KBM-7 (cell line): Measurements from ENCODE around the gene GH1.

Experiments
- DNase-seq: peaks from one replicate; pipeline ENCODE4 v3.0.0-alpha.2; 2015
- in situ Hi-C: fragments of 300-500 bp; cut with MboI; formaldehyde crosslinking; loops from 2 replicates; pipeline ENCODE4 v1.14.3; 2020; ENCODE audit warnings: low sequenced_read_pairs, low pct_unique_long_range_greater_than_20kb, mixed read lengths

The GH1 gene

DNA sequence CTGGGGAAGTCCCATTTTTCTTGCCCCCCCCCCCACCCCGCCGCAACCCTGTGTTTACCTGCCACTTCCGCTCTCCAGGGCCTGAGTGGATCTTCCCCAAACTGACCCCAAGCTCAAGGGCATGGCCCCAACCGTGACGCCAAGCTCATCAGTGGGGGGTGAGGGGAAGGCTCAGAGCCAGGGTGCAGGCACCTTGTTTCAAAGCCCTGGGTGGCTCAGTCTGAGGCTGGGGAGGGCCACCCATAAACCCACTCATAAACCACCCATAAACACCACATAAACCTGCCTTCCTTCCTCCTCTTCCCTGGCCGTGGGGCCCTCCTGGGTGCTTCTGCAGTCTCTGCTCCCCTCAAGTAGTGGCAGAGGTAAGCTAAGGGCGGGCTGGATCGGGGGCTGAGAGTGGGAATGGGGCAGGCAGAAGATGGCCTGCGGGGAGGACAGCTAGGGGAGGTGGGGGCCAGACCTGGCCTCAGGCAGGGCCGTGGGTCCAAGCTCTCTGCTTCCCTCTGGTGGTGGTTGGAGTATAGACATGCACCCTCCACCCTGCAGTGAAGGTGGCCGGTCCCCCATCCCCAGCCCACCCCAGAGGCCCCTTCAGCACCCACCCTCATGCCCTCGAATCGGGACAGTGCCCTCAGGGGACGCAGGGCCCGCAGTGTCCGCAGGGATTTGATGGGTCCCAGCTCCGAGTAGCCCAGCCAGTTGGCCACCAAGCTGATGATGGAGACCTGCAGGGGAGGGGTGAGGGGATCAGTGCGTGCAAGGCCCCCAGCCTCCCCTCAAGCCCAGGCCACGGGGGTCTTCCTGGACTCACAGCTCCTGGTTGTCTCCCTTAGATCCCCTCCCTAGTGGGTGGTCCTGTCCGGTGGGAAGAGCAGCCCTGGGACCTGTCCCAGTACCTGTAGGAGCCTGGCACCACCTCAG, 28.1 kb upstream of the GH1 start:
- in situ Hi-C loops: no loop called here
- DNase-seq: peak; percentile 56

DNA sequence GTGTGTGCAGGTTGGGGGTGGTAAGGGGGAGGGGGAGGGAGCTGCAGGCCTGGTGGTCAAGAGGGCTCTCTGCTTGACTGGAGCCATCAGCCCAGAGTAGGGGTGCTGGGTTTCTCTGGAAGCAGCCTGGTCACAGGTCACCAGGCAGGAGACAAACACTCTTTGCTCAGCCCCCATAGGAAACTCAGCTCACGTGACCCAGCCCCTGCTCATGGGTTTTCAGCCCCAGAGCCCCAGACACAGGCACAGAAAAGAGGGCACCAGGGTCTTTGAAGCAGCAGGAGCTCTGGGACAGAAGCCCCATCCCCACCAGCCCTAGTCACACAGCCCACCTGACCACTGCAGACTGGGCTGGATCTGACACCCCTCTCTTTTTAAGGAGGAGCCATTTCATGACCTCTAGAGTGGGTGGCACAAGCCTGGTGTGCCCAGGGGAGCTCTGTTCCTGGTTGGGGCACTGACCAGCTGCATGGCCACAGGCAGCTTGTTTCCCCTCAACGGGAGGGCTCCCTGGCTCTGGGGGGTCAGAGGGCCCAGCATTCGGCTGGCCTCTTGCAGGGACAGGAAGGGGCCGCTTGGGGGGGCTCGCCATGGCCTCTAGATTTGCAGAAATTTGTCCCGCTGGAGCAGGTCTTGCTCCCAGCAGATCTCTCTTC, 27.3 kb upstream of the GH1 start:
- in situ Hi-C loops: no loop called here
- DNase-seq: no peak

DNA sequence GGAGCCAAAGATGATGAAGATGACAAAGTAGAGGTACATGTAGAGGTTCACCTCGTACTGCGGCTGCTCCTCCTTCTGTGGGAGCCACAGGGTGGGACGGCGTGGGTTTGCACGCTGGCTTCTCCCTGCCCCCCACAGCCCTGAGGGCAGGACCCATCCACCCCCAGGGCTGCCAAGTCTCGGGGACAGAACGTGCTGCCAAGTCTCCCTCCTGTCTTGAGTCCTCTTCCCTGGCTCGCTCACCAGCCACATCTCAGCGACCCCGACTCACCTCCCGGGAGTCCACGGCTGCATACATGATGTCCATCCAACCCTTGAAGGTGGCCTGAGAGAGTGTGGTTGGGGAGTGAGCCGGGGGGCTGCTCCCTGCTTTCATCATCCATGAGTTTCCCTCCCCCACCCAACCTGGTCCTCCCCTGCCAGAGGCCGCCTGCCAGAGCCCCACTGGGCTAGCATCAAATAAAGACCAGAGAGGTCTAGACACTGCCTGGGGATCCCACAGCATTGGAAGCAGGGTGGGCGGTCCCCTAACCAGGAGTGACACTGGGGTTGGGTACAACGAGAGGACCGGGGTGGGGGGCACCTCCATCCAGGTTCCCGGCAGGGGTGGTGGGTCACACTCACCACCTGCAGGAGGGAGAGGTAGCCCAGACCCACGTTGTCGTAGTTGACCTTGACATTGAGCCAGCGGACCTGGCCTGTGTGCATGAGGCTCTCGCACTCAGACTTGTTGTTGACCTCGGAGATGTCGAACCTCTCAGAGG, 26.3 kb upstream of the GH1 start:
- in situ Hi-C loops: no loop called here

DNA sequence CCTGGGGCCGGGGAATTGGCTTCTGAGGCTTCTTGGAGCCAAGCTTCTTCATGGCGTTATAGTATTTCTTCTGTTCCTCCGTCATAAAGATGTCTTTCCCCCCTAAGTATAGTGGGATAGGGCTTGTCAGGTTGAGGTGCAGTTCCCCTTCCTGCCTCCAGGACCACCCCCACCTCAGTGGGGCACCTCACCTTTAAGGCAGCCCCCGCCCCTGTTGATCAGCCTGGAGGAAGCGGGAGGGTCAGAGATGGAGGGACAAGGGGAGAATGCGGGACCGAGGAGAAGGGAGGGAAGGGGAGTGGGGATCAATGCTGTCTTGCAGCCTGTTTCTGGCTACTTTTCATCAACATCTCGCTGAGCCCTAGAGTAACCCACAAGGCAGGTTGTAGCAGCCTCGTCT, 25.1 kb upstream of the GH1 start:
- DNase-seq: no peak
- in situ Hi-C loops: no loop called here

More for the DNA sequence above, 26.3 kb upstream of the GH1 start:
- no peak for DNase-seq

DNA sequence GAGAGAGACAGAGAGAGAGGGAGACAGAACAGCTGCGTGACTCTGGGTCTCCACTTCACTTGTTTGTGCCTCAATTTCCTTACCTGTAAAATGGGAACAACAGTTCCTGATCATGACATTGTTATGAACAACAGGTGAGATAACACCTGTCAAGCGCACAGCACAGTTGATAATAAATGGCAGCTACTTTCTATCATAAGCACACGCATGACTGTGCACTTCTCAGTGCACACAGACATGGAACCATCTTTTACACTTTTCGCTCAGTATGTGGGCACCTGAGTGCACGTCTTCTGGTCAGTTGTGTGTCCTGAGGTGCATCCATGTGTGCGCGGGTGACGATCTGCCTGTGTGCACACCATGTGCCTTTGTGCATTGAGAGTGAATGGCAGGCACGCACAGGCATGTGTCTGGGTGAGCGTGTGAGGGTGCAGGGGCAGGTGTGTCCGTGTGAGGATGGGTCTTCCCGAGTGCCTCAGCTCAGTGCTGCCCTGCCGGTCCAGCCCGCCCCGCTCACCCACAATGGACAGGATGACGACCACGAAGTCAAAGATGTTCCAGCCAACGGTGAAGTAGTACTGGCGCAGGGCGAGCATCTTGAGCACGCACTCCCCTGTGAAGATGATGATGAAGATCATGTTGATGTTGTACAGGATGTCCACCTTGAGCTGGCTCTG, 23.8 kb upstream of the GH1 start:
- no peak for DNase-seq
- in situ Hi-C loops: no loop called here

DNA sequence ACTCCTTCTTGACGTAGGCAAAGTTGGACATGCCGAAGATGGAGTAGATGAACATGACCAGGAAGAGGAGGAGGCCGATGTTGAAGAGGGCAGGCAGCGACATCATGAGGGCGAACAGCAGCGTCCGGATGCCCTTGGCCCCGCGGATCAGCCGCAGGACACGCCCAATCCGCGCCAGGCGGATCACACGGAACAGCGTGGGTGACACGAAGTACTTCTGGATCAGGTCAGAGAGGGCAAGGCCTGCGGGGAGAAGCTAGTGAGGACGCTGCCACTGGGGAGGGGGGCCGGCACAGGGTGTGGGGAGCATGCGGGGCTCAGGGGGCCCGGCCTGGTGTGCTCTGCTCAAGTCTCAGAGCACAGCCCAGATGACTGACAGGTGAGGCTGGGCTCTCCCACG, 23.1 kb upstream of the GH1 start:
- in situ Hi-C loops: no loop called here
- no peak for DNase-seq

DNA sequence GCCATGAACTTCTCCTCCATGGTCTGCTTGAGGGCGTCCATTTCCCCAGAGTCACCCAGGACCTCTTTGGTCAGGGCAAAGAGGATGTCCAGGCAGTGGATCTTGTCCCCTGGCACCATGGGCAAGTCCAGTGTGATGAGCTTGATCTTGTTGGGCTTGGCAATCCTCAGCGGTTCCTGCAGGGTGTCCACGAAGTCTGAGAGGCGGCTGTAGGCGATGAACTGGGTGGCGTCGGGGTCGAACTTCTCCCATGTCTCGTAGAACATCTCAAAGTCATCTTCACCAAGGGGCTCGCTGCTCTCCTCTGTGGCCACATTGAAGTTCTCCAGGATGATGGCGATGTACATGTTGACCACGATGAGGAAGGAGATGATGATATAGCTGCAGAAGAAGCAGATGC, 22.5 kb upstream of the GH1 start:
- no peak for DNase-seq
- in situ Hi-C loops: no loop called here

DNA sequence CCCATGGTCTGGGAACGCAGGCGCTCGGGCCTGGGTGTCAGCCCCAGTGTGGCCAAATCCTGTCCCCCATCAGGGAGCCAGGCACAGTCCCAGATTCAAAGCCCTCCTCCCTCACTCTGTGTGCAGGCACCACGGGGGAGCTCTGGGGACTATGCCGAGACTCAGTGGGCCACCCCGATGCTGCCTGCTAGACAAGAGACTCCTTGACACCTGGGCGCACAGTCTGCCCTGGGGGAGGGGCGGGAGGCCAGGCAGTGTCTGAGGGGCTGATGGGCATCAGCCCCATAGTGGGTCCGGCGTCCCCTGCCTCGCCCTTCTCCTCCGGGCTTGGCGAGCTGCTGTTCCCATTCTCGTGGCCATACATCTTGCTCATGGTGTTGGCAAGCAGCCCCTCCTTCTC, 21.9 kb upstream of the GH1 start:
- in situ Hi-C loops: no loop called here
- DNase-seq: no peak

DNA sequence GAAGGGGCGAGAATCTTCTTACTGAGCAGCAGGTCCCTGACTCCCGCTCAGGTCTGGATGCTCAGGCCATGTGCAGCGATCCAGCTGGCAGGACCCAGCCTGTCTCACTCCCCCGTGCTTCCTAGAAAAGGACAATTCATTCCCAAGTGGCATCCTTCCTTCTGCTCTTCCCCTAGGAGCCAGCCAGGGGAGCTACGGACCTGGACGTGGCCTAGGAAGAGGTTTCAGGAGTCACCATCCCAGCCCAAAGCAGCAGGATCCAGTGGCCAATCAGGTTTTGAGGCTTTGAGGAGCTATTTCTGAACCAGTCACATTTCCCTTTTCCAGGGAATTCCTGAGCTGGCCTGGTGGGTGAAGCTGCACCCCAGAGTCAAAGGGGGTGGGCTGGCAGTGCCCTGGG, 21.2 kb upstream of the GH1 start:
- in situ Hi-C loops: no loop called here
- no peak for DNase-seq

DNA sequence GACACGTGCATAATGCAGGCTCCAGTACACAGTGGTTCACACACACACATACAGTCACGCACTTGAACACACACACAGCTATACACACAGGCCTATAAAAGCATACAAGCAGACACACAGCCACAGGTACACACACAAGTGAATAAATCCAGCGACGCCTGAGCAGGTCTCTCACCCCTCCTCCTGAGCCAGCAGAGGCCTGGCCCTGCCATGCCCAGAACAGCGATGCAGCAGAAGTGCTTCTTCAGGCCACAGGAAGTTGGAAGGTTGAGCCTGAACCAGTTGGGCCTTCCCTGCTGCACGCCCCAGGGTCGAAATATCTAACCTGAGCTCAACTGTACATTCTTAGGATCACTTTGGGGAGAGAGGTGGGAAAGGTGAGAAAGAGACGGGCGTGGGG, 20.8 kb upstream of the GH1 start:
- no peak for DNase-seq
- in situ Hi-C loops: no loop called here

DNA sequence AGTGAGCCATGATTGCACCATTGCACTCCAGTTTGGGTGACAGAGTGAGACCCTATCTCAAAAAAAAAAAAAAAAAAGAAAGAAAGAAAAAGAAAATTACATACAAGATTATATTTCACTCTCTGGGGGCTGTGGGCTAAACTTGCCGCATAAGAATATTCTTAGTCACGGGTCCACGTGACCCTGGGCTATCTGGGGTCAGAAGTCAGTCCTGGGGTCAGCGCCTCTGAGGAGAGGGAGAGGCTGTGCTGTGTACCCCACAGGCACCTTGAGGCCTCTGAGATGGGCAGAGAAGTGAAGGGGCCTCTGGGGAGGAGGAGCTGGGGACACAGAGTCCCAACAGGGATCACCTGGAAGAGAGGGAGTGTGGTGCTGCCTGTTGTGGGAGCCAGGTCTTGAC, 19.3 kb upstream of the GH1 start:
- DNase-seq: no peak

DNA sequence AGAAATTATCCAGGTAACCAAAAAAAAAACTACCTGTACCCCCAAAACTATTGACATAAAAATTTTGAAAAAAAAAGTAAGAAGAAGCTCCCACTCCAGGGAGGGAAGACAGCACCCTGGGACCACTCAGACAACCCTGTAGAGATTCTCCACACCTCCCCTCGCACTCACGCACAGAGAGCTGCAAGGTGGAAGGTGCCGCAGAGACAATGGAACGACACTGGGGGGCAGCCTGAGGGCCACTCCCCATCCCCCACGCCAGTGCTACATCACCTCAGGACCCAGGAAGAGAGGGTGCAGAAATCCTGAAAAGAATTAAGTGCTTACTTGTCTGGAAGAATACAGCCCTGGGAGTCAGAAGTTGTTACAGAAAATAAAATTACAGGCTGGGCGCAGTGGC, 18.7 kb upstream of the GH1 start:
- in situ Hi-C loops: no loop called here
- no peak for DNase-seq

More for the DNA sequence above, 19.3 kb upstream of the GH1 start:
- in situ Hi-C loops: no loop called here

DNA sequence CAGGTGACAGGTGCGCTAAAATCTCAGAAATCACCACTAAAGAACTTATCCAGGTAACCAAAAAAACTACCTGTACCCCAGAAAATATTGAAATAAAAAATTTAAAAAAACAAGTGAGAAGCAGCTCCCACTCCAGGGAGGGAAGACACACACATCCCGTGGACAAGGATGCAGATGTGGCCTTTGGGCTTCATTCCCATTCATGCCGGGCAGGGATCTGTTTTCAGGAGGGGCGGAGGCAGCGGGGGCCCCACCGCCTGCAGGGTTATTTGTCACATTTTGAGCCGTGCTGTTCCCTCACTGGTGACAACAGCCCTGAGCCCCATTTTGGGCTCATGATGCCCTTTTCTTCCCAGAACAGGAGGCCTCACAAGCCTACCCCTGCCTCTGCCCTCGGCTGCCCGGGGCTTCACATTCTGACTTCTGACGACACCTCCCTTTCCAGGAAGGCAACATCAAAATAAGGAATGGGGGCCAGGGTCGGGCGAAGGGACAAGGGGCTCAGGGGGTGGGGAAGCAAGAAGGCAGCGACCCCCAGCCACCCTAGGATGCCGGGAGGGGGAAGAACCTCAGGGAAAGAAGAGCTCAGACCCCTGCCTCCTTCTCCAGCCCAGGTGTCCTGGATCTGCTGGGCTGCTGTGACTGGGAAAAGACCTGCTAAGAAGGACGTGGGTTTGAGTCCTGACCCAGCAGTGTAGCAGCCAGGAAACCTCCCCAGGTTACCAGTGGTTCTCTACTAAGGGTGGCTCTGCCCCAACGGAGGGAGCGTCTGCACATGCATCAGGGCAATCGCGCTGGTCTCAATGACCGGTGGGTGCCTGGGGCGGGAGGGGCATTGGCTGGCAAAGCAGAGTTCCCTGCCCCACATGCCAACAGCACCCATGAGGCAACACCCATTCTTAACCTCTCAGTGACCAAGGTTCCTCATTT, 15.8 kb upstream of the GH1 start:
- in situ Hi-C loops: no loop called here

DNA sequence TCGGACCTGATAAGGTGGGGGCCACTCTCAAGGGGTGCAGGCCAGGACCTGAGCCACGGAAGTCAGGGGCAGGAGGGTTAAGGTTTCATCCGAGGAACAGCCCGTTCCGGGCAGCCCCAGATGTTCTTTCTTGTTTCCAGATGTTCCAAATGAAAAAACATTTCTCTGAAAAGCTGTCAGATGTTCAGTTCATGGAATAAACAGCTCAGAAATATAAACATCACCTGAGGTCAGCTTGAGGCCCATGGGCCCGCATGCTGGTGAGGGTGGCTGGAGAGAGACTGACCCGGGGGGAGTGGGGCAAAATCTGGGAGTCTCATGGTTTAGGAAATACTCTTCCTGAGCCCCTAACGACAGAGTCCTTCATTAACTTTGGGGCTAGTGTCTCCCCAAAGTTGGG, 15.0 kb upstream of the GH1 start:
- no peak for DNase-seq
- in situ Hi-C loops: no loop called here

More for the DNA sequence above, 15.8 kb upstream of the GH1 start:
- DNase-seq: no peak

DNA sequence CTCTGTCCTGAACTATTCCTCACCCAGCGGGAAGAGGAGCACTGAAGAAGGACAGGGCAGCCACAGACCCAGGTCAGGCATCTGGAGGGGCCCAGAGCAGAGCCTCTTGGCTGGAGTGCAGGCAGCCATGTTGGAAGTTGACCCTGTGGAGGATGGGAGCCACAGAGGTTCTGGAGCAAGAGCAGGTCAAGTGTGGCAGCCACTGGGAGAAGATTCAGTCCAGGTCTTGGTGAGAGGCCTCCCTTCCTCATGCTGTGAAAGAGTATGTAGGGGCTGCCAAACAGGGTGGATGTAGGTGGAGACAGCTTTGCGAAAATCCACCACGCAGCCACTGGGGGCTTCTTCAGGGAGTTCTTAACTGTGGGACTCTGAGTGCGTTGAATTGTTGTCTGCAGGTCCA, 14.1 kb upstream of the GH1 start:
- DNase-seq: no peak
- in situ Hi-C loops: no loop called here

DNA sequence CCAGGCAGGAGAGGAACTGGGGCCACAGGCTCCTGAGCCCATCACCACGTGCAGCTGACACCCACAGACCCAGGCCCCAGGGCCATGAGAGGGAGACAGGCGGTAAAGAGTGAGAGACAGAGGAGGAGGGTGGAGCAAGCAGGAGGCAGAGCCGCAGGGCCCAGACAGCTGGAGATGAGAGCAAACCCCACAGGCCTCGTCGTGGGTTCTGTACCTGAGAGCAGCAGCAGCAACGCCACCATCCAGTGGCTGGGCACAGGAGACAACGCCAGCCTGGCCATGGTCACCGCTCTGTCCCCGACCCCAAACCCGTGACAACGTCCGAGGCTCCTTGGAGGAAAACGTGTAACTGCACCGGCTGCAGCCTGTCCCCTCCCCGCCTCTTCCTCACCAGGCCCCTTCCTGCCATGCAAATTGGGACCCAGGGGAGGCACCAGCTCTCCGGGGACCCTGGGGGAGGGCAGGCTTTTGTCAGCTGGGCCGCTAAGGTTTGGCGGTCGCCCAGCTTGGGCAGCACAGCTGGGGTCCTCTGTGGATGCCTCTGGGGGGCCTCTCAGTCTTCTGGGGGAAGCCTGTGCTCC, 13.4 kb upstream of the GH1 start, which contains the start of gene CD79B:
CD79B (minus strand) TSS at position 351 of the 581 bp plus-strand sequence; CDS start at position 281, 70 bp downstream.
- DNase-seq: no peak
- in situ Hi-C loops: no loop called here

DNA sequence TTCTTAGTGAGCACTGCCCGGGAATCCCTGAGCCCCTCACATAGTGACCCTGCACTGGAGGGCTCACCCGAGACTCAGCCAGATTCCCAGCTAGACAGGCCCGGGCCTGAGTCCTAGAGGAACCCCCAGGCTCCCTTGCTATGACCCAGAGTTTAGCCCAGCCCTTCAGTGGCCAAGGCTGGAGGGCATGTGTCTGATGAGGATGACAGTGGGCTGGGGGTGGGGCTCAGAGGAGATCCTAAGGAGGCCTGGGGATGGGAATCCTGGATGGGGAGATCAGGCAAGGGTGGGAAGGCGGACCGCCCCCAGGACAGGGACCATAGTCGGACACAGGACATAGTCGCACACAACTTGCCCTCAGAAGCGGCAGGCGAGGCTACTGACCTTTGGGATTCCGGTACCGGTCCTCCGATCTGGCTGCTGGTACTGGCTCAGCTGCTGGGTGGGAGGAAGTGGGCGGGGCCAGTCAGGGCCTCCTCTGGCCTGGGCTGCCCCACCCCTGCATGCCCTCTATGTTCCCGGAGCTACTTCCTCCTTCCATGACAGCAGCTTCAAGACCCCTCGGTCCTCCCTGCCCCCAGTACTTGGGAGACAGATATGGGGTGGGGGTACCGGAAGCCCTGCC, 12.4 kb upstream of the GH1 start:
- peak; percentile 73 for DNase-seq
- in situ Hi-C loops: no loop called here
